Measurements from ENCODE around the gene FAF1.
"Not testable (repeated sequence)": the region's sequence is repeated elsewhere in the genome, so short reads cannot be mapped to it uniquely, and the experiment has no call there.

- TF ChIP-seq CTCF, POLR2A (IDR thresholded peaks at IDR 0.05): not testable (repeated sequence)
Observed at GRCh38 chr1:50935276-50935675, 24.8 kb downstream of the FAF1 start.

Measured in tibial nerve (tissue), 3 donors.